GM19395 (cell line): ENCODE data around the gene BNC2.

Source experiments
- ATAC-seq: cut with Tn5 transposase; IDR thresholded peaks from one replicate; pipeline ENCODE4 v1.9.1; 2021; ENCODE audit warnings: mild to moderate bottlenecking, moderate library complexity; ENCODE audit not compliant: unreplicated experiment

Gene BNC2

DNA sequence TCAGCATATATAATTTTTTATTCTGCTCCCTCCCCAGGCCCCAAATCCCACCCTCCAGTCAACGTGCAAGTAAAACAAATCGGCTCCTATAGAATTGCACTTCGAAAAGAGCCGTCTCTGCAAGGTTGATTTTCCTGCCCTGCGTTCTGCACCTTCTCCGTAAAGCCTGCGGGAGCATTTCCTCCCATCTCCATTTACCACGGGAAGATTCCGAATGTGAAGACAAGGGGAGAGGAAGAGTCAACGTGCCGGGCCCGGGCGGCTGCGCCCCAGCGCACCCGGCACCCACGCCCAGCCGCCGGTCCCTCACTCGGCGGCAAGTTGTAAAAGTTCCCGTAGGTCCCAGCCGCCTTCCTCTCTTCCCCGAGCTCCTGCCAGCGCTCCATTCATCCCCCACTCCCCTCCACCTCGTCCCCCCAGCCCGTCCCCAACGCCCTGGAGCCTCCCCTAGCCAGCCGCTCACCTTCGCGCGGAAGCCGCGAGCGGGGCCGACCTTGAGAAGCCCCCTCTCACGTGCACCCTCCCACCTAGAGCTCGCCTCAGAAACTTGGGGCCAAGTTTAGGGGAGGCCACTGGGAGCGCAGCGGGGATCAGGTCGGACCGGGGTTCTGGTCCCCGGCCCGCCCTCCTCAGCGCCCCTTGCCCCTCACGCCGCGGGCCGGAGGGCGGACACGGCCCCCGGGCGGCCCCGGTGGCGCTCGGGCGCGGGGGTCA, 431 bp downstream of the BNC2 start:
- ATAC-seq = no peak

DNA sequence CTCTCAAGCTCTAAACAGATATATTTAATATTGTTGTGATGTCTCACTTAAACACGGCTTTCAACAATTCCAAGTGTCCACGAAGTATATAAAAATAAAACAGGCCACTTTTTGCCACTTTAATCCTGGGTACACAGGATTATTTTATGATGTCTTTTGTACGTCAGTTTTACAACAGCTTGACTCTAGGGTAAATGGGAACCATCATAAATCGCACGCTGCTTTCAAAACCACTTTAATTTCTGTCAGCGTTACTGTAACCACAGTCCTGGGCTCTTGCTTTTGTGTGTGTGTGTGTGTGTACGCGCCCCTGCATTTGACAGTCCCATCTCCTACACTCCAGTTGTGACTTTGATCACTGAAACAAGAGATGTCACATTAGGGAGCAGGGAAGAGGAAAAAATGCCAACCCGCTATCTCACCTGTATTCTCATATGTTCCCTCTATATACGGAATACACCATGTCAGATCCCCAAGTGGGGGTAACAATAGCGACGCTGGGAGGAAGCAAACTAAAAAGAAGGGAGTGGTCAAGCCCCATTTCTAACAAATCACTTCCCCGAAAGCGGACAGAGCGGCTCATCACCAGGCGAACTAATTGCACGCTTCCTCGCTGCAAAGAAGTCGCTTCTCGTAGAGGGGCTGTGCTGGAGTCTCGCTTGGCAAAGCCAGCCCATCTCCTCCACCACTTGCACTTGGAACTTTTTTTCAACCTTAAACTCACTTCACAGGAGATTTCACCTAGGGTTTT, 1.2 kb downstream of the BNC2 start:
- no peak for ATAC-seq

DNA sequence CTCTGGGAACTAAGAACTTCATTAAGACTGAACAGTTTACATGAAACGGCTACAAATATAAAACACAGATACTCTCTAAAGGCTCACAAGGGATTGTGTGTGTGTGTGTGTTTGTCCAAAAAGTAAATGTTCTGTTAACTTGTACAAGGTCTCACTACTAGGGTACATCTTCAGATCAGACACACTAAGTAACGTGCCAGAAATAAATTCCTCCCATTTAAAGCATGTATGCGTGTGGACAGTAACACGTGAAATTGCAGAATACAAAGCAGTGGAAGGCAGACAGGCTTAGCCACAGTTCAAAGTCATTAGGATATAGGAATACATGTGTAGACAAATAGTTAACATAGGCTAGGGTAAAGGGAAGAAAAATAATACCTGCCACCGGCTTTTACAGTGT, 1.8 kb downstream of the BNC2 start:
- no peak for ATAC-seq

DNA sequence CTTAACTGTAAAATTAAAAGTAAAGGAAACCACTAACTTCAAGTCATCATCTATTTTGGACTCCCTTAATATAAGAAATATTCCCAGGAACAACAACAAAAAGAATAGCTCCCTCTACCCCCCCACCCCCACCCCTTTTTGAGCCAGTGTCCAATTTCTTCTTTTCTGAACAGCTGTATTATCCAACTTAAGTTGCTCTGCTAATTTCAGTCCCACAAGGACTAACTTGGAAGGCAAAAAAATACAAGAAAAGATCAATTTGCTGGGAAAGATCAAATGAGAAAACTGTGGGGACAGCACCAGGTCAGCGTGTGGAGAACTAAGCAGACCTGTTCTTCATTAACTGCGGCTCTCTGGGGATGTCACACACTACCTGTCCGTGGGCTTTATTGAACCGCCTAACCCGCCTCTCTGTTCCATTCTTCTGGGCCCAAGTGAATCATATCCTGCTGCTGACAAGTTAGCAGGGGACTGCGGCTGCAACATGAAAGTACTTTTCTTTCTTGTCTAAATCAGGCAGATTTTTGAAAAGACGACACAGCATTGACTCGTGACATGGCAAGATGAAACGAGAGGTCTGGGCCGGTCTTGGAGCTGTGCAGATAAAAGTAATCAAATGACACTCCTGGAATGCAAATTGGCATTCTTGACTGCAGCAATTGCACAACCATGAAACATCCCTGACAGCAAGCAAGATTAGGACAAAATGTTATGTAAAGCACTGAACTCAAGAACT, 2.7 kb downstream of the BNC2 start:
- no peak for ATAC-seq

DNA sequence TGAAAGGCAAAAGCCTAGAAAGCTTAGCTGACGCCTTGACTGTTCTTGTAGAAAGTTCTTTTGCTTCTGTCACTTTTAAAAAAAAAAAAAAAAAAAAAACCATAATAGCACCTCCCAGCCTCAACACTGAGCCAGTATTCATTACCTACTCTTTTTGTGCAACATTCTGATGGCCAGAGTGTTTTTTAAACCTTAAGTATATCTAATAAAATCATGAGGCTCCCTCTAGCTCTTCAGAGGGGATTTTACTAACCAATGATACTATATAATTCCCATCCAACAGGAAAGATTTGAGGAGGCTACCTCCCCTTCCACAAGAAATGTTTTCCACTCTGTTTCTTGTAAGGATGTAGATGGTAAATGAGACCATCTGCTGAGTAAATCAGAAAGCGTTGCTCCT, 3.9 kb downstream of the BNC2 start:
- no peak for ATAC-seq

DNA sequence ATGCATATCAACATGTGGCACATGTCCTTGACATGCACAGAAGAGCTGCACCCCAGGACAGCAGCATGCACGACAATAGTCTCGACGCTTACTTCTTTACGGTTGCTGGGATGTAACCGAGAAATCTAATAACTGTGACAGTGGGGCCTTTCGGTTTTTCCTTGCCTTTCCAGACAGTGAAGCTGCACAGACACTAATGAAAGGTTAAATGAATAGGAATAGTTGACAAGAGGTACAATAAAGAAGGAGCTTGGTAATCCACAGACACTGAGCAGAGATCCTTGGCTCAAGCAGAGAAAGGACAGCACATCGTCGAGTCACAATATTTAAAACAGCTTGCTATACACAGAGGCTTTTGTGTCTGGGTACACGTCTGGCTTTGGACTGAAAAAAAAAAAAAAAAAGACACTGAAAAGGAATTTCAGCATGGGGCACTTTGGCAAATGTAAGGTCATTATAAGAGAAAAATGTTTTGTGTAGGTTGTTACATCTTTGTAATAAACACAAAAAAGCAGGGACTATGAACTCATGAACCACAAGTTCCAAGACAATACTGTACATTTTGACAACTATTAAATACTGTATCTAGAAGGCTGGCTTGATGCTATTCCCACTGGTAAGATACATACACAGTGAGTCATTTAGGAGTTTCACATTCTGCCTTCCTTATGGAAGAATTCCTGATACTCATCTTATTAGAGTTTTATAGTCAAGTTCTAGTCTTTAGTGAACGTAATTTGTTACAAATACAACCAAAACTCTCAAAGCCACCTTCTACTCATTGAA, 5.6 kb downstream of the BNC2 start:
- no peak for ATAC-seq

DNA sequence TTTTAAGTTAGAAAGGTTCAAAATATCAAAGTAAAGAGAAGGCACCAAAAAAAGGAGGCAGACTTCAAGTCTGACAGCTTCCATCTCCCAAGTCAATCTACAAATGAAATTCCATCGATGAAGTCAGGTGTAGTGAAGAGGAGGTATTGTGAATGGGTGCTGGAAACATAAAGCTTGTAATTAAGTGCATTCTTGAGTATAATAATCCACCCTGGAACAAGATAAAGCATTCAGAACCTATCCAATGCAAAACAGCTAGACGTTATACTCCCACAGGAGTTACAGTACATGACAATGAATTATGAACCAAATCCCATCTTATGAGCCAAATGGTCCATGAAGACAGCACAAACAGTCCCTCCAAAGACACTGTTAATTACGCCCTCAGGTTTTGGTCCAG, 22.3 kb downstream of the BNC2 start:
- ATAC-seq = no peak

DNA sequence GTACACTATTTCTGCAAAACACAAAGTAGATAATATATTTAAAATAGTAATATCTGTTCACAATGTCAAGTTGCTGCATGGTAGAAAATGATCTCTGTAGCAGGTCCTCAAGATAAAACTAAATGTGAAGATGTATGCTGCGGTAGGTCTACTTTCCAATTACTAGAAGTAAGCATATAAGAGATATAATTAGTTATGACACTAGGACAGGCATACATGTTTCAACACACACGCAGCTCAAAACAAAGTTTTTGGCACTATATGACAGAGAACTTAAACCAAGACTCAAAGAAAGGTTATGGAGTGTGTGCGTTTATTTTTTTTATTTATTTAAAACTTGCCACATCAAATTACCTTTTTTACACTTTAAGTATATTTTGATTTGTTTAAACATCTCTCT, 23.5 kb downstream of the BNC2 start:
- ATAC-seq = no peak

DNA sequence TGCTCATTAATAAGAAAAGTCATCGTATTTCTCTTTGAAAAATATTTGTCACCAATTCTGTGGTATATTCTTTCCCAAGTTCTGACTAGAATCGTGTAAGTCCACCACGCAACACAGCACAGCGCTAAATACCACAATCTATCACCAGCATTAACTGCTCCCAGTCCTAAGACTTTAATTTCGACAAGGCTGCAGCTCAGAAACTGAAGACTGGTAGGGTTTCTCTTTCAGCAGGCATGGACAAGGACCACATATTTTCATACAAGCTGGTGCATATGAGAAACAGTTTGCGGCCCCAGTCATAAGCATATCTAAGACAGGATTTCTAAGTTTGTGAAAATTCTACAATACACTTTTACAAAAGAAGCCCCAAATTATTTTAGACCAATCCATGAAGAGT, 24.1 kb downstream of the BNC2 start:
- ATAC-seq = no peak

DNA sequence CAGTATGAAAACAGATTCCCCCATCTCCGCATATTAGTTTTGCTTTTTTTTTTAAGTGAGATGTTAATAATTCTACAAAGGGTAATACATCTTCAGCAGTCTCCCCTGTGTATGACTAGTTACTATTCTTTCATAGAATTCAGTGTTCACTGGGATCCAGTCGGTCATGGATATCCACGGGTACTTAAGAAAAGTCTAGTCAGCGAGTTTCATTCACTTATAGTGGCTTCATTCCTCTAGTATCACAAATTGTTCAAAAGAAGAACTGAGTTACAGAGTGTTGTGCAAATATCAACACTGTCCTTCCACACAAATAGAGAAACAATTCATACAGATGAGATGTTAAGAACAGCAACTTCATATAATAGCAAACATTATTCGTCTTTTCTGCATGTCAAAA, 35.7 kb downstream of the BNC2 start:
- no peak for ATAC-seq

DNA sequence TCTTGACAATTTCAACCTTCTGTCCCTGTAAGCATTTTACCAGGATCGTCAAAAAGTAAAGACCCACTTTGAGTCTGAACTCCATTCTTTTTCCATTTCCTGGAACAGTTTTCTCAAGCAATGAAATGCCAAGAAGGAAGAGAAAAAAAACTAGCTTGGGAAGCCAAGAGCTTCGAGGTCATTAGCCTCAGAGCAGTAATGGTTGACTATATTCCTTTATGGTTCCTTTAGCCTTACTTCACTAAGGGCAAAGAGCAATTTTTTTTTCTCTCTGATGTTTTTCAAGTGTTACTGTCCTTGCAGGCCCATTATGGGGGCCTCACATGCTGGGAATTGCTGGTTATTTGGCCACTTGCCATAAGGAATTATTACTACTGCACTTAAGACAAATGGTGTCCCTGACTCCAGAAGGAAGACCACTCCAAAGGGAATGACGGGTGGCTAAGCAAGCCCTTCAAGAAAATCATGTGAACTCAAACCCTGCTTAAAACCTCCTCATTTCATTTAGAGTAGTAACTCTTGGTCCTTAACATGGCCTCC, 37.1 kb downstream of the BNC2 start:
- no peak for ATAC-seq

DNA sequence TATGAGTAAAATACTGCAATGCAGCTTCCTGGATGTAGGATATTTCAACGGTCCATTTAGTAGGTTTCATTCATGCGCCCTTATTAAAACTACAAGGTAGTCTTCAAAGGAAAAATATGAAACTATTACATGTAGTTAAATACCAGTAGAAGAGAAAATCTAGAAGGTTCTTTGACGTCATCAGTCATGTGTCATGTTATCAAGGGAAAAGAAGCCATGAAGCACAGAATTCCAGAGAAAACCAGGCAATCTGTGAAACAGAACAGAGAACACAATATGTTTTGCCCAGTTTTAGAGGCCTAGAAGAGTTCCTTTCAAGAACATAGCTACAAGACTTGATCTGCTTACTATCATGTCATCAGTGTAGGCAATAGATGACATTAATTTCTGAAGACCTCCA, 38.4 kb downstream of the BNC2 start:
- no peak for ATAC-seq

DNA sequence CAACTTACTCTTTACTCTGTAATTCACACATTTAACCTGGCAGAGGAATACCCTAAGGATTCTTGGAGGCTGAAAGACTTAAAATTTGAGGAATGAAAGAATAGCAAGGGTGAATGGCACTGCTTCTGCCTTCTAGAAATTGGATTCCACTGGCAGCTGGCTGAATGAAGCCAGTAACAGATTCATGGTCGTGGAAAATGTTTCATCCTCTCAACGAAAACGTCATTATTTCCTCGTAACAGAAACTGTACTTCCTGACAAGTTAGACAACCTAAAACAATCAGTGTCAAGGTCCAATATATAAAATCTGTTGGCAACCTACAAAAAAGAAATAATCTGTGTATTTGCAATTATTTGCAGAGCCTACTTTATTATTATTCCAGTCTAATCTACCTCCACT, 39.7 kb downstream of the BNC2 start:
- no peak for ATAC-seq

DNA sequence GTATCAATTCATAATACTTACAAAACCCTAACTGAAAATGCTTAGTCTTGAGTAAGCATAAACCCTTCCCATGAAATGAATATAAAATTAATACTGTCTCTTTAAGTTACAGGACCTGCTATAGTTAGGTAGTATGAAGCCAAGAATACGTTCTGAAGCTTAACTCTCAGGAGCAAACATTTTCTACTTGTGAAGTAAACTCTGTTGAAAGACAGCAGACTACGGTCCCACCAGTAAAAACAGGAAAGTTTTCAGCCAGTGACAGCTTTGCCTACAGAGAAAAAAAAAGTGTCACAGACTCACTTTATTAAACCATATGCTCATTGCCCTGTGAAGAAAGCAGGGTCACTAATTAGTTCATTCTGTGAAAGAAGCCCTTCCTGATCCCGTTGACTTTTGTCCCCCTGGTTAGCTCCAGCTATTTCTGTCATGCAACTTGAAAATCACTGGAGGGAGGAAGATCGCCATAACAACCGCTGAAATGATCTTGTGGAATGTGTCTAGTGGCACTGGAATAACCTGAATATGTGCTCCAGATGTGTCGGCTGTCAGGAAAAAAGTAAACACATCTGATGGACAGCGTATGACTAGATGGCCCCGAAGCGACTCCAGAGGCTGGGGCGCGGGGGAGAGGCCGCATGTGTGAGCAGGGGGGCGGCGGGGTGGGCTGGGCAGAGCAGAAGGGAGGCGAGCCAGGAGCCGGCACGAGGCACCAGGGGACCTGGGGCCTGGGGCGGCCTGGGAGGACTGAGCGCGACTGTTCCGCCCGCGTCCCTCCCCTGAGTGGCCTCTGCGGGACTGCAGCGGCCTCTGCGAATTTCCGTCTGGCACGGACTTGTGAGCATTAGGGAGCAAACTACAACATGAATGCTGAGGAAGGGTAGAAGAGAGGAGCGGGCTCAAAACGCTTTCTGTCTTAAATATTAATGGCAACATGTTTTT, 41.9 kb downstream of the BNC2 start:
- ATAC-seq = no peak

DNA sequence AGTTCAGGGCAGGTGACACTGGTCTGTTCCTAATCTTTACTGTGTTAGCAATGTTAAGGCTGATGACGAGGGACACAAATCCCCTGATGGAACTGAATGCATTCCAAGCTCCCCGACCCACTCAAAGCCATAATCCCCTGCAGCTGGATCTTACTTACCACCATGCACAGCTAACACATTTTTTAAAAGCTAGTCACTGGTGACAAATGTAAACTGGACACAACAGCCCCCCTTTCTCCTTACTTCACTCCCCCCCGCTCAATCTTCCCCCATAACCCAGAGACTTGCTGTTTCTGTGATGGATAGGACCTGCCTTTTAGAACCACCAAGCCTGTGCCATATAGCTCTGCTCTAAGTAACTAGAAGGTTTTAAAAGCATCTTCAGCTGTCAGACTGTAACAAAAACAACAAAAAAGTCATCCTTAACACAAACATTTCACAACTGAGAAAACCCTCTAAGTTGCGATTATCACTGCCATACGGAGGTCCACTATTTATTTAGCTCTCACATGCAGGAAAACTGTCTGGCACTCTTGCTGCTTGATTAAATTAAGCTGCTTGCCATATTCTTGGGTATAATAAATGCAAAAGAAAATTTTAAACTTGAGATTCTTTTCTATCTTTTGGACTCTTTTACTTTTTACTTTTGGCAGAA, 44.4 kb downstream of the BNC2 start:
- ATAC-seq = no peak

DNA sequence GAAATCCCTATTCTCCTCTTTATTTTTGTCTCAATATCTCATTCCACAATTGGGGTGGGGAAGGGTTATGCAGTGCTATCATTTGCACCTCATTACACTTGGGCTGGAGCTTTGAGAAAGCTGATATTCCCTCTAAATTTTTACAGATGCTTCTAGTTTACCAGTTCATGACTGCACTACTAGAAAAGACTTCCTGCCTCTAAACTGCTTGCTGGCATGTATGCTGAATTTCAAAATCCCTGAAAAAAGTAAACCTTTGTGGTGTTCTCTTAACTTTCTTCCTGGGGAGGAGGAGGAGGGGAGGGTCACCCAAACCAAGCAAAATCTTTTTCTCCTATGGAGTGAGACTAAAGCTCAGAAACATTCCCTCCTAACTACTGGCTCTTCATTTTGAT, 45.1 kb downstream of the BNC2 start:
- ATAC-seq = no peak

DNA sequence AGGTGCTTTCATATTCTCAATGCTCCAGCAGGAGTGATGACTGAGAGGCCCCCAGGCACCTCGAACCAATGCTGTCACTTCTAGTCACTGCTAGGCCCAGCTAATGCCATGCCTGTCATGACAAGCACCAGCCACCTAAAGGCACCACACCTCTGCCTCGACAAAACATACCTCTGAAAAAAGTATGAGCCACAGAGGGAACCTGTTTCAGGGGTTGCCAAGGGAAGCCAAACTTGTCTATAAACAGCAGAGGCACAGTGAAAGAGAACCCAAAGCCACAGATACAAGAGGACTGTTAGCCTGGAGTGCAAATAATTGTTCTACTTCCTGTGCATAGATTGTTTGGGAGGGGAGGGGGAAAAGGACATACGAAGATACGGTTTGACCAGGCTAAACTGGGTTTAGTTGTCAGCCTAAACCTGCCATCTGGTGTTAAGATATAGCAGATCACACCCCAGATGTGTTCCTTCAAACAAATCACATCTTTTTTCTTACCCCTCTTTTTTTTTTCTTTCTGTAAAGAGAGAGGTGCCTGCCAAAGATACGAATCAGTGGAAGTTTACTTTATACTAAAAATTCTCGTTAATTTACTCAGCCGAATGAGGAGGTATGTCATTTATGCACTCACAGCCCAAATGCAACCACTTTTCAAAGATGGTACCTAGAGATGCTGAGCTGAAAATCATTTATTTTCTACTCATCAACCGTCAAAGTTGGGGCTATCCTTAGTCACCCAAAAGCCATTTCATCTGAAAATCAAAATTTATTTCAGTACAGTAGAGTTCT, 45.7 kb downstream of the BNC2 start:
- ATAC-seq = no peak

DNA sequence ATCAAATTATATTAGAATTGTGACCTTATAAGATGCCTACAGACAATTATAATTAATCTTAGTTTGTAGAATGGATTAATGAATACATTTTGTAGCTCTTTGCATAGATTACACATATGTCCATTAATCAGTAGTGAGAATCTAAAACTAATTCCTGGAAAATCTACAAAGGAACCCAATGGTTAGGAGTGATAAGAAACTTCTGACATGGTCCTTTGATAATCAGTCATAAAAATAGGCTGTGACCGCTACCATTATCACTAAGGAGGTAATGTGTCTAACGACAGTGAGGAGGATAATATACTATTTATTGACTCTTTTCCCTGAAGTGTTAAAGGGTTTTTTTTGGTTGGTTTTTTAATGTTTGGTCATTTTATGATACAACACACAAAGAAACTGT, 46.6 kb downstream of the BNC2 start:
- ATAC-seq = no peak

DNA sequence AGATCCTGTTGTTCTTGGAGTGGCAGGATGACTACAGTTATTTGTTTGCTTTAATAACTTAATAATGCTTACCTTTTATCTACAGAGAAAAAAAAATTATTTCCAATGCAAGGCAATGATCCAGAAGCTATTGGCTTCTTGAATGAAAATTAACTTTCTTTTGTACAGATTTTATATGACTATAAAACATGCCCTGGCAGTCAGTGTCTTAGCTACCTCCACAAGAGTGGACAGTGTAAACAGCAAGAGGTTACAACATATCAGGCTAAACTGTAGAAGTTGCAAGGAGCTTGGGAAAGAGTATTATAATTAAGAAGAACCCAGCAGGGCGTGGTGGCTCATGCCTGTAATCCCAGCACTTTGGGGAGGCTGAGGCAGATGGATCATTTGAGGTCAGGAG, 49.1 kb downstream of the BNC2 start:
- ATAC-seq = no peak
